Heart left ventricle (tissue), 16 donors: Measurements from ENCODE around the gene NHLRC4. TPM values are rescaled to one million over a fixed set of nuclear protein-coding genes. Genes with fewer than 3 reads are reported as not detected.

Experiments
- ATAC-seq, 4 donors: fragments of 200-7000 bp; cut with Tn5 transposase; one replicate each; pipeline ENCODE4 v1.9.1; 2020 to 2022; ENCODE audit warnings: moderate library complexity in 4 of 4, mild to moderate bottlenecking in 3 of 4, moderate number of reproducible peaks in 1 of 4
- DNase-seq, 5 donors: peaks; one replicate each; pipeline ENCODE4 v3.0.0-alpha.2; 2020
- H3K27ac ChIP-seq, 12 donors: fragments of 200-600 bp; sonication (generic) in 4 of 12; one replicate each; pipeline versions ENCODE4 v1.5.0 to v1.8.0; 2016 to 2022; ENCODE audit warnings: mild to moderate bottlenecking in 2 of 12
- H3K27me3 ChIP-seq, 9 donors: fragments of 200-600 bp; sonication (generic) in 2 of 9; one replicate each; pipeline versions ENCODE4 v1.5.1 to v1.8.0; 2016 to 2022; ENCODE audit warnings: mild to moderate bottlenecking in 3 of 9
- H3K36me3 ChIP-seq, 9 donors: fragments of 200-600 bp; sonication (generic) in 2 of 9; one replicate each; pipeline versions ENCODE4 v1.5.0 to v1.8.0; 2018 to 2022; ENCODE audit warnings: mild to moderate bottlenecking in 2 of 9
- H3K4me1 ChIP-seq, 12 donors: fragments of 200-600 bp; sonication (generic) in 4 of 12; one replicate each; pipeline versions ENCODE4 v1.5.0 to v1.8.0; 2016 to 2022; ENCODE audit warnings: mild to moderate bottlenecking in 3 of 12
- H3K4me3 ChIP-seq, 12 donors: fragments of 200-600 bp; sonication (generic) in 4 of 12; one replicate each; pipeline versions ENCODE4 v1.5.0 to v1.8.0; 2017 to 2022; ENCODE audit warnings: mild to moderate bottlenecking in 9 of 12, moderate library complexity in 4 of 12
- H3K9me3 ChIP-seq, 12 donors: fragments of 200-600 bp; sonication (generic) in 4 of 12; one replicate each; pipeline versions ENCODE4 v1.5.0 to v1.8.0; 2016 to 2022; ENCODE audit warnings: mild to moderate bottlenecking in 1 of 12
- CTCF ChIP-seq, 12 donors: fragments of 200-600 bp; sonication (generic) in 4 of 12; IDR thresholded peaks; one replicate each; pipeline versions ENCODE4 v1.5.0 to v1.8.0; 2018 to 2022; ENCODE audit warnings: antibody characterized with exemption in 12 of 12, mild to moderate bottlenecking in 5 of 12
- POLR2A ChIP-seq, 2 donors: fragments of 450-650 bp; IDR thresholded peaks; one replicate each; pipeline ENCODE4 v1.6.1; 2017; ENCODE audit warnings: antibody characterized with exemption in 2 of 2, mild to moderate bottlenecking in 2 of 2, moderate library complexity in 2 of 2
- WGBS, 4 donors: extraction: QIAGEN DNeasy Blood & Tissue Kit in 2 of 4; methylation state at CpG; one replicate each; pipeline versions ENCODE4 v1.1.5 to v1.1.7; 2013 to 2018; 5-methylcytosine and 5-hydroxymethylcytosine counted together
- intact Hi-C, 10 donors: fragments of 100-400 bp; cut with DNase I; formaldehyde crosslinking; loops; one replicate each; pipeline versions ENCODE4 v1.11.1 to v1.14.2; 2022
- polyA plus RNA-seq, 2 donors: library from polyadenylated mRNA; stranded (reverse); fragments of 200-250 nt; gene quantifications; one replicate each; pipeline ENCODE4 v1.2.3, GENCODE V29; 2013
- total RNA-seq, 9 donors: library from RNA; depleted of rRNA in 2 of 9; stranded (reverse); fragments of >200 nt in 2 of 9; fragmentation: NEBNext Ultra II Directional in 3 of 9; extraction: Animal tissue kit (Norgen Biotek cat#: 25700) in 3 of 9; gene quantifications; one replicate each; pipeline versions ENCODE4 v1.1.0 to v1.2.4, GENCODE V29; 2016 to 2023
- donor health status: ischemic (EF 13 %, LVEDD 7.1; RV severe dilation, severe dysfunction).
- donor health status: healthy with polysubstance abuse.
- donor health status: DM: no; HTN: yes; CAD: no.
- donor health status: DM: no; HTN: no; CAD: no.
- donor health status: ischemic (EF 25% LVEDD 6.9; RV normal size, moderate dysfunction).
- donor health status: ischemic (EF 25% LVEDD 5.7; RV mildly dilated, moderate dysfunction).
- donor health status: healthy.
- donor health status: DM: yes; HTN: yes; CAD: no.
- donor health status: ischemic (EF 35%, LVEDD 5.7; RV mildly dilated, moderate dysfunction).
- donor health status: nonischemic (EF 11% LVEDD 7.7; RV severe dilation, severe dysfunction).
- donor health status: DM: yes; HTN: yes; CAD: no.
- donor health status: PGD.
- donor health status: ischemic (EF 29% LVEDD 5.4; RV normal size, mild dysfunction).
- donor health status: nonischemic (EF 23%, LVEDD 6.1; RV moderate dilation, normal function).

Gene NHLRC4
- total and polyA plus RNA-seq, 11 donors = 0.23 to 0.86 (median 0.48) TPM; not detected in 1

- no peak overlapping the region for H3K4me3 ChIP-seq
- no peak for TF ChIP-seq CTCF (IDR thresholded peaks at IDR 0.05)
- no peak for TF ChIP-seq POLR2A (IDR thresholded peaks at IDR 0.05)
- no peaks in the 10 kb centered on the region for H3K4me1 ChIP-seq
- H3K36me3 ChIP-seq = peaks cover 0 to 67% (median 25%) of the 10 kb centered on the region in 9 donors
- 95 to 98% (median 95%) methylated on average over 41 to 54 of the region's 54 CpGs for WGBS, 4 donors
- intact Hi-C loops = no loop called here
- DNase-seq = no peak
- no peaks in the 10 kb centered on the region for H3K27me3 ChIP-seq
- no peaks in the 10 kb centered on the region for H3K9me3 ChIP-seq
- ATAC-seq = no peak
- H3K27ac ChIP-seq = no peak overlapping the region
Measured at GRCh38 chr16:549544-550263, 17.1 kb upstream of the NHLRC4 start.

DNA sequence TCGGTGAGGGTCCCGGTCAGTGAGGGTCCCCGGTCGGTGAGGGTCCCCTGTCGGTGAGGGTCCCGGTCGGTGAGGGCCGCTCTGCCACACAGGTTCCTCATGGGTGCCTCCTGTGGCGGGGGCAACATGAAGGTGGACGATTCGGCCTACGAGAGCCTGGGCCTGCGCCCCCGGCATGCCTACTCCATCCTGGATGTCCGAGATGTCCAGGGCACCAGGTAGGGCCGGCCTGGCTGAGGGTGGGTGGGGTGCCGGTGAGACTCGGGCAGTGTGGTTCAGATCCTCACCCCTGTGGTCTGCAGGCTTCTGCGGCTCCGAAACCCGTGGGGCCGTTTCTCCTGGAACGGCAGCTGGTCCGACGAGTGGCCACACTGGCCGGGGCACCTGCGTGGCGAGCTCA is 15.6 kb upstream of the NHLRC4 start:
- ATAC-seq = no peak

GRCh38 chr16:552171-552570 is 14.6 kb upstream of the NHLRC4 start:
- 95 to 98% (median 97%) methylated on average over 13 to 35 of the region's 35 CpGs for WGBS, 4 donors
- Histone ChIP-seq H3K9me3 (no peaks in the 10 kb centered on the region), H3K4me1 (no peaks in the 10 kb centered on the region), H3K4me3 (no peak overlapping the region), H3K27ac (no peak overlapping the region), H3K27me3 (no peaks in the 10 kb centered on the region), H3K36me3 (peaks cover 0 to 60% (median 25%) of the 10 kb centered on the region in 9 donors)
- no peak for DNase-seq
- TF ChIP-seq CTCF (IDR thresholded peaks at IDR 0.05) = no peak
- no peak for TF ChIP-seq POLR2A (IDR thresholded peaks at IDR 0.05)
- intact Hi-C loops = no loop called here
- ATAC-seq = no peak

More for the DNA sequence above, 15.6 kb upstream of the NHLRC4 start:
- Histone ChIP-seq H3K4me1 (no peaks in the 10 kb centered on the region), H3K9me3 (no peaks in the 10 kb centered on the region), H3K27ac (no peak overlapping the region), H3K4me3 (no peak overlapping the region), H3K27me3 (no peaks in the 10 kb centered on the region), H3K36me3 (peaks cover 0 to 60% (median 25%) of the 10 kb centered on the region in 9 donors)
- WGBS, 4 donors = 96 to 99% (median 97%) methylated on average over 14 to 28 of the region's 28 CpGs
- intact Hi-C loops = no loop called here
- no peak for DNase-seq
- no peak for TF ChIP-seq POLR2A (IDR thresholded peaks at IDR 0.05)
- TF ChIP-seq CTCF (IDR thresholded peaks at IDR 0.05) = no peak

GRCh38 chr16:553601-554296 is 13.1 kb upstream of the NHLRC4 start:
- TF ChIP-seq POLR2A (IDR thresholded peaks at IDR 0.05) (no peak), CTCF (IDR thresholded peaks at IDR 0.05) (no peak)
- H3K4me1 ChIP-seq = peaks cover 0 to 2% (median 0%) of the 10 kb centered on the region in 12 donors
- peaks cover 0 to 46% (median 25%) of the 10 kb centered on the region in 9 donors for H3K36me3 ChIP-seq
- intact Hi-C loops = no loop called here
- H3K9me3 ChIP-seq = no peaks in the 10 kb centered on the region
- H3K27ac ChIP-seq = no peak overlapping the region
- ATAC-seq = no peak
- H3K27me3 ChIP-seq = peaks cover 0 to 7% (median 0%) of the 10 kb centered on the region in 9 donors
- WGBS, 4 donors = 93 to 97% (median 95%) methylated on average over 10 to 33 of the region's 33 CpGs
- H3K4me3 ChIP-seq = no peak overlapping the region
- no peak for DNase-seq
